ENCODE results near the gene NIPSNAP3A.

Gene NIPSNAP3A

GRCh38 chr9:104774831-104775573 is 27.5 kb downstream of the NIPSNAP3A start:
- DNase-seq (ENCODE audit: low read depth): no peak

- no peak for DNase-seq (ENCODE audit: low read depth)
These were observed 28.1 kb downstream of the NIPSNAP3A start for GRCh38 chr9:104775574-104775936.

- no peak for DNase-seq (ENCODE audit: low read depth)
These were observed 28.5 kb downstream of the NIPSNAP3A start for GRCh38 chr9:104775976-104776375.

- no peak for DNase-seq (ENCODE audit: low read depth)
These were observed 29.3 kb downstream of the NIPSNAP3A start for GRCh38 chr9:104776797-104777196.

GRCh38 chr9:104778802-104779201 is 31.3 kb downstream of the NIPSNAP3A start:
- DNase-seq (ENCODE audit: low read depth): no peak

GRCh38 chr9:104779334-104779733 is 31.9 kb downstream of the NIPSNAP3A start:
- no peak for DNase-seq (ENCODE audit: low read depth)

- DNase-seq (ENCODE audit: low read depth): no peak
These were observed 32.6 kb downstream of the NIPSNAP3A start for GRCh38 chr9:104779946-104780535.

- DNase-seq (ENCODE audit: low read depth): no peak
These were observed 33.4 kb downstream of the NIPSNAP3A start for GRCh38 chr9:104780796-104781395.

- DNase-seq (ENCODE audit: low read depth): no peak
These were observed 36.1 kb downstream of the NIPSNAP3A start for GRCh38 chr9:104783588-104783987.

GRCh38 chr9:104784098-104784497 is 36.6 kb downstream of the NIPSNAP3A start:
- DNase-seq (ENCODE audit: low read depth): no peak

GRCh38 chr9:104786293-104786692 is 38.8 kb downstream of the NIPSNAP3A start:
- DNase-seq (ENCODE audit: low read depth): no peak

GRCh38 chr9:104787306-104788015 is 40.0 kb downstream of the NIPSNAP3A start:
- no peak for DNase-seq (ENCODE audit: low read depth)

GRCh38 chr9:104788251-104788650 is 40.8 kb downstream of the NIPSNAP3A start:
- DNase-seq (ENCODE audit: low read depth): no peak

- DNase-seq (ENCODE audit: low read depth): no peak
These were observed 46.6 kb downstream of the NIPSNAP3A start for GRCh38 chr9:104794070-104794469.

GRCh38 chr9:104795082-104795481 is 47.6 kb downstream of the NIPSNAP3A start:
- no peak for DNase-seq (ENCODE audit: low read depth)

GRCh38 chr9:104795857-104796256 is 48.4 kb downstream of the NIPSNAP3A start:
- no peak for DNase-seq (ENCODE audit: low read depth)

GRCh38 chr9:104798209-104798995 is 50.9 kb downstream of the NIPSNAP3A start:
- no peak for DNase-seq (ENCODE audit: low read depth)

- DNase-seq (ENCODE audit: low read depth): no peak
These were observed 52.7 kb downstream of the NIPSNAP3A start for GRCh38 chr9:104800068-104800785.

GRCh38 chr9:104802110-104802509 is 54.6 kb downstream of the NIPSNAP3A start:
- no peak for DNase-seq (ENCODE audit: low read depth)

GRCh38 chr9:104802906-104803305 is 55.4 kb downstream of the NIPSNAP3A start:
- no peak for DNase-seq (ENCODE audit: low read depth)

- no peak for DNase-seq (ENCODE audit: low read depth)
These were observed 58.0 kb downstream of the NIPSNAP3A start for GRCh38 chr9:104805441-104805840.
